Muscle layer of duodenum (tissue), 2 donors: ENCODE data around the gene RNF20.

Source experiments
- H3K27ac ChIP-seq: one replicate; pipeline ENCODE4 v1.7.0; 2013; ENCODE audit warnings: mild to moderate bottlenecking, low read length
- H3K27me3 ChIP-seq: one replicate; pipeline ENCODE4 v1.7.0; 2013; ENCODE audit warnings: low read depth, mild to moderate bottlenecking, control low read depth, low read length
- H3K36me3 ChIP-seq, 2 donors: one replicate each; pipeline ENCODE4 v1.7.0; 2013; ENCODE audit warnings: low read length in 2 of 2, control low read depth in 1 of 2, mild to moderate bottlenecking in 1 of 2; ENCODE audit not compliant: insufficient read depth in 2 of 2, control insufficient read depth in 1 of 2
- H3K4me1 ChIP-seq, 2 donors: one replicate each; pipeline ENCODE4 v1.7.0; 2013; ENCODE audit warnings: low read length in 2 of 2, mild to moderate bottlenecking in 2 of 2, control low read depth in 1 of 2, moderate library complexity in 1 of 2; ENCODE audit not compliant: insufficient read depth in 2 of 2, control insufficient read depth in 1 of 2
- H3K4me3 ChIP-seq, 2 donors: one replicate each; pipeline ENCODE4 v1.7.0; 2013; ENCODE audit warnings: low read length in 2 of 2, low read depth in 1 of 2, mild to moderate bottlenecking in 1 of 2
- H3K9me3 ChIP-seq, 2 donors: one replicate each; pipeline ENCODE4 v1.7.0; 2013; ENCODE audit warnings: low read length in 2 of 2, control low read depth in 1 of 2, mild to moderate bottlenecking in 1 of 2; ENCODE audit not compliant: control insufficient read depth in 1 of 2
- donor health status: healthy.

Gene RNF20

GRCh38 chr9:101591787-101592446 is 58.3 kb downstream of the RNF20 start:
- no peaks in the 10 kb centered on the region for H3K9me3 ChIP-seq
- H3K27me3 ChIP-seq: no peaks in the 10 kb centered on the region

DNA sequence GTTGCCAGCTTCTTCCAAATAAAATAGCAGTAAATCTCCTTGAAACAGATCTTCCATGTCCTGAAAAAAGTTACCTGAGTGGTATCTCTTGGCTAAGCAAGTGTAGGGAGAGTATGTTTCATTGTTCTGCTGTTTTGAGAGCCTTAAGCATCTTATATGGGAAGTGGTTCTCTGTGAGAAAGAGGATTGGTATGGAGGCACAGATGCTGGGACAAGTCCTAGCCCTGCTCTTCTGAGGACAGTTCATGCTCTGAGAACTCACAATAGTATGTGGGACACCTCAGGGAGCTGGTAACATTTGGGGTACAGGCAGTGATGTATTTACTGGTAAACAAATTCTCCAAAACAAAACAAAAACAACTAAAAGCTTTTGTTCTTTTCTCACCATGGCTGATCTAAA is 59.1 kb downstream of the RNF20 start:
- Histone ChIP-seq H3K4me1 (no peaks in the 10 kb centered on the region), H3K27ac (no peak overlapping the region), H3K4me3 (no peak overlapping the region), H3K36me3 (no peaks in the 10 kb centered on the region), H3K27me3 (no peaks in the 10 kb centered on the region), H3K9me3 (no peaks in the 10 kb centered on the region)

More at GRCh38 chr9:101591787-101592446, 58.3 kb downstream of the RNF20 start:
- Histone ChIP-seq H3K4me1 (no peaks in the 10 kb centered on the region), H3K36me3 (no peaks in the 10 kb centered on the region), H3K27ac (no peak overlapping the region), H3K4me3 (no peak overlapping the region)

DNA sequence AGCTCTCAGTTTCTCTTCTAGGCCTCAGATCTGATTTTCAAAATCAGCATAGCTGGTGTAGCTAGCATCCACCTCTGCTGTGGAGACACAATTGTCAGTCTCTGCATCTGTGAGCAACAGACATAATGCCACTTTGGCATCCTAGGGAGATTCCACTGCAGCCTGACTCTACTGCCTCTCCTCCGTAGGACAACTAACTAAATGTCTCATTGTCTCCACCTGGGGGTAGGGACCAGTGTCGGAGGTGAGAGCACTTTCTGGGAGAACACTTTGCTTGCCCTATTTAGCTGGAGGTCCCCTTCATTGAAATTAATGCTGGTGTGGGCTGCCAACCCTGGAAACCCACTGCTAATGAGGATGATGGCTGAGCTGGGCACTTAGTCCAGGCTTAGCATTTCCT is 59.7 kb downstream of the RNF20 start:
- Histone ChIP-seq H3K4me1 (no peaks in the 10 kb centered on the region), H3K9me3 (no peaks in the 10 kb centered on the region), H3K27ac (no peak overlapping the region), H3K36me3 (no peaks in the 10 kb centered on the region), H3K4me3 (no peak overlapping the region), H3K27me3 (no peaks in the 10 kb centered on the region)

DNA sequence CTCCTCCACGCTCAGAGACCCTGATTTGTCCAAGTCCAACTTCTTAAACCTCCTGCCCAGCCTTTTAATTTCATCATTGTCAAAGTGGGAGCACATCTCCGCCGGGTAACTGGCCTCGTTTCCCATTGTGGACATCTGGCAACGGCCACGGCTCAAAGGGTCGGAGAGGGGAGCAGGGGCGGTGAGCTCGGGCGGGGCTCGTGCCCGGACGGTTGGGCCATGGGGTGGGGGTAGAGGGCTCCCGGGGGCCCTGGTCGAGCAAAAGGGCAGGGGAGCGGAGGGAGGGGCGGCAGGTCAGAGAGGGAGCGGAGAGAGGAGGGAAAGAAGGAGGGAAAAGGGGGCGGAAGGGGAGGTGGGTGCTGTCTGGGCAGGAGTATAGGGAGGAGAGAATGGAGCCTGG is 61.1 kb downstream of the RNF20 start, which contains the start of gene PPP3R2:
Gene PPP3R2, minus strand, starts transcription at position 174 of the 400 bp plus-strand sequence. Its CDS starts 48 bp downstream, at position 126.
- H3K27ac ChIP-seq: no peak within 1 kb of the TSS
- no peak within 1 kb of the TSS for H3K4me3 ChIP-seq
- H3K36me3 ChIP-seq: no peaks in the 10 kb centered on the region
- no peaks in the 10 kb centered on the region for H3K4me1 ChIP-seq
- no peaks in the 10 kb centered on the region for H3K9me3 ChIP-seq
- no peaks in the 10 kb centered on the region for H3K27me3 ChIP-seq

DNA sequence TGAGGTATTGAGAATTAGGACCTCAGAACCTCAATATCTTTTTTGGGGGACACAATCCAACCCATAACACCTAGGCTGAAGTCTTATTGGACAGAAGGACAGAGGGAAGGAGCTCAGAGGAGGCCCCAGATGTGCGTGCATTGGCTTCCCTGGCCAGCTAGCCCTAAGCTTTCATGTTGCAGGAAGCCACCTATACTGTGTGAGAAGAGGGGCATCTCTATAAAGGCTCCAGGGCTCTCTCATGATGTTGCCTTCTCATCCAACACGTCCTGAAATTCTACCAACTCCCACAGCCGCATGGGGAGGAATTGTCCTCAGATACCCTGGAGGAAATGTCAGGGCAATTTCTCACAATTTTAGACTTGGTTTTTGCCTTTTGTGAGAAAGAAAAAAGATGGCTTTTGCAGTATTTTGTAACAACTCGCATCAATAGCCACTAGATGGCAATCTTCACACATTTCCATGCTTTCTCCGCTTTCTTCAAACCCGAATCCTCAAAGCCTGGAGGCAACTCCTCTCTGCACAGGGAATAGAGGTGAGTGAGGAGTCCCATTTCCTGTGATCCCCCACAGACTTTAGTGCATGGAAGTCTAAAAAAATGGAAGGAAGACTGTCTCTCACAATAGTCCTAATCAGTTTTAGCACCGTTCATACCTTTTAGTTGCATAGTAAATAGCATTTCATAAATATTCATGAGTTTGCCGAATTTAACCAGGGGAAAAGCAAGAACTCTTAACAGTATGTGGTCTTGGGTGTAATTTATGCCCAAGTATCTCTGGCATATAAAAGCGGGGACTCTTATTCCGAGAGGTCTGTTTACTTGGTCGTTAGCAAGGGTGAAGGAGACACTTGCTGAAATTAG is 68.5 kb downstream of the RNF20 start:
- H3K36me3 ChIP-seq: no peaks in the 10 kb centered on the region
- no peak overlapping the region for H3K27ac ChIP-seq
- no peak overlapping the region for H3K4me3 ChIP-seq
- no peaks in the 10 kb centered on the region for H3K4me1 ChIP-seq
- no peaks in the 10 kb centered on the region for H3K27me3 ChIP-seq
- no peaks in the 10 kb centered on the region for H3K9me3 ChIP-seq

GRCh38 chr9:101604296-101604695 is 70.6 kb downstream of the RNF20 start:
- Histone ChIP-seq H3K27me3 (no peaks in the 10 kb centered on the region), H3K36me3 (no peaks in the 10 kb centered on the region), H3K9me3 (no peaks in the 10 kb centered on the region), H3K4me3 (no peak overlapping the region), H3K4me1 (no peaks in the 10 kb centered on the region), H3K27ac (no peak overlapping the region)

DNA sequence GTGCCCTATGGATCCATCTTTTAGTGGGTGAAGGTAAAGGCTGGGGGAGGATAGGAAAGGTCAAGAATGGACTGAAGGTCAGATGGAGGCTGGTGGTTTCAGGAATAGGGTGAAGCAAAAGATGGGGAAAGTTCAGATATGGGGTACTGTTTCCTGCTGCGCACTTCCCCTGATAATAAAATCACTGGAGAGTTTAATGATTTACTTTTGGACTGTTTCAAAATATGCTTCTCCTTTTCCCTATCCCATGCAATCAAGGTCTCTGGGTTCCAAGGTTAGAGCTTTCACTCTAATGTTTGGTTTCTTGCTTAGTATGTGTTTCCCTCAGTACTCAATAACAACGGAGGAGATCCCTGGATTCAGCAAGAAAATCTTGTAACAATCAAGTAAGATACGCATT is 71.9 kb downstream of the RNF20 start:
- Histone ChIP-seq H3K27ac (no peak overlapping the region), H3K4me3 (no peak overlapping the region), H3K4me1 (no peaks in the 10 kb centered on the region), H3K9me3 (no peaks in the 10 kb centered on the region), H3K36me3 (no peaks in the 10 kb centered on the region), H3K27me3 (no peaks in the 10 kb centered on the region)
